Fibroblast of lung (primary cell): ENCODE measurements around the gene PALLD. TPM values are rescaled to one million over a fixed set of nuclear protein-coding genes. Genes with fewer than 3 reads are reported as not detected.

Experiments used
- DNase-seq, 2 donors: peaks; one replicate each; pipeline versions ENCODE4 v3.0.0 to v3.0.0-alpha.2; 2010; ENCODE audit warnings: low read depth in 2 of 2
- H2AFZ ChIP-seq: 2 replicates; pipeline ENCODE4 v1.5.1; 2012; ENCODE audit warnings: low read length, control low read depth, inconsistent platforms
- H3K27ac ChIP-seq: 2 replicates; pipeline ENCODE4 v1.5.1; 2011; ENCODE audit warnings: low read length, control low read depth; ENCODE audit not compliant: insufficient read depth
- H3K27me3 ChIP-seq: 2 replicates; pipeline ENCODE4 v1.5.1; 2011; ENCODE audit warnings: mild to moderate bottlenecking, low read length; ENCODE audit not compliant: control insufficient read depth, insufficient read depth
- H3K36me3 ChIP-seq: 2 replicates; pipeline ENCODE4 v1.5.1; 2011; ENCODE audit warnings: low read length; ENCODE audit not compliant: control insufficient read depth, insufficient read depth
- H3K4me1 ChIP-seq: 2 replicates; pipeline ENCODE4 v1.5.1; 2011; ENCODE audit warnings: low read length; ENCODE audit not compliant: control insufficient read depth, insufficient read depth; ENCODE audit errors: extremely low read depth
- H3K4me2 ChIP-seq: 2 replicates; pipeline ENCODE4 v1.5.1; 2011; ENCODE audit warnings: low read length, control low read depth; ENCODE audit not compliant: insufficient read depth; ENCODE audit errors: extremely low read depth
- H3K4me3 ChIP-seq, 4 experiments: fragments of 200-600 bp in 1 of 4; sonication (generic) in 1 of 4; replicated peaks in 1 of 4; 2 replicates each; pipeline ENCODE4 v1.5.1; 2011 to 2016; ENCODE audit warnings: low read length in 4 of 4, low read depth in 3 of 4, mild to moderate bottlenecking in 3 of 4, control low read depth in 2 of 4, inconsistent platforms in 1 of 4, mixed read lengths in 1 of 4; ENCODE audit not compliant: insufficient read depth in 1 of 4; ENCODE audit errors: control extremely low read depth in 1 of 4
- H3K79me2 ChIP-seq: 2 replicates; pipeline ENCODE4 v1.5.1; 2012; ENCODE audit warnings: mild to moderate bottlenecking, low read length, inconsistent platforms; ENCODE audit not compliant: control insufficient read depth, insufficient read depth
- H3K9ac ChIP-seq: 2 replicates; pipeline ENCODE4 v1.5.1; 2011; ENCODE audit warnings: mild to moderate bottlenecking, low read length, control low read depth; ENCODE audit not compliant: insufficient read depth
- H3K9me3 ChIP-seq: 2 replicates; pipeline ENCODE4 v1.5.1; 2012; ENCODE audit warnings: low read depth, low read length; ENCODE audit not compliant: control insufficient read depth, insufficient read depth
- H4K20me1 ChIP-seq: 2 replicates; pipeline ENCODE4 v1.5.1; 2011; ENCODE audit warnings: low read length; ENCODE audit not compliant: control insufficient read depth, insufficient read depth; ENCODE audit errors: extremely low read depth
- CTCF ChIP-seq, 2 donors: IDR thresholded peaks in 1 of 2; conservative IDR thresholded peaks in 1 of 2; 1 replicate in 1 of 2; 2 replicates in 1 of 2; pipeline ENCODE4 v1.5.1; 2011 to 2012; ENCODE audit warnings: low read length in 2 of 2, control low read depth in 1 of 2, inconsistent platforms in 1 of 2, low read depth in 1 of 2, mild to moderate bottlenecking in 1 of 2
- EZH2 ChIP-seq: IDR thresholded peaks from 2 replicates; pipeline ENCODE4 v1.5.1; 2012; ENCODE audit warnings: low read length, control low read depth, mild to moderate bottlenecking; ENCODE audit errors: missing control alignments
- polyA plus RNA-seq, 2 donors: library from polyadenylated mRNA; depleted of rRNA in 1 of 2; stranded (reverse) in 1 of 2; unstranded in 1 of 2; fragments of >200 nt; gene quantifications; 2 replicates each; pipeline ENCODE4 v1.2.1, GENCODE V29; 2011 to 2012; ENCODE audit warnings: missing spikeins in 1 of 2
- total RNA-seq: library from RNA; depleted of rRNA; stranded (reverse); fragments of >200 nt; gene quantifications from 2 replicates; pipeline ENCODE4 v1.2.1, GENCODE V29; 2014

The PALLD gene
- total and polyA plus RNA-seq, 2 donors (not counting 1 experiment from before 2014, with no cell fraction given) = 200 to 205 TPM

GRCh38 chr4:168685136-168685809, 188.4 kb downstream of the PALLD start:
- no peaks in the 10 kb centered on the region for H3K79me2 ChIP-seq
- H3K36me3 ChIP-seq = no peaks in the 10 kb centered on the region
- no peak overlapping the region for H3K9ac ChIP-seq
- no peak for DNase-seq
- H3K4me3 ChIP-seq = no peak overlapping the region
- H3K4me1 ChIP-seq = no peaks in the 10 kb centered on the region
- H2AFZ ChIP-seq = no peak overlapping the region
- no peak overlapping the region for H3K27ac ChIP-seq
- no peak overlapping the region for H3K4me2 ChIP-seq
- no peaks in the 10 kb centered on the region for H3K9me3 ChIP-seq
- H3K27me3 ChIP-seq = no peaks in the 10 kb centered on the region
- TF ChIP-seq EZH2 = no peak
- no peak for TF ChIP-seq CTCF (conservative IDR thresholded peaks at IDR 0.05 in 1 of 2, IDR thresholded peaks at IDR 0.05 in 1 of 2; ENCODE audit: low read depth in 1 of 2, low read length in 2 of 2)
- H4K20me1 ChIP-seq = no peaks in the 10 kb centered on the region

- Histone ChIP-seq H3K36me3 (no peaks in the 10 kb centered on the region), H3K9me3 (no peaks in the 10 kb centered on the region)
Observed at GRCh38 chr4:168688584-168688983, 191.7 kb downstream of the PALLD start.

GRCh38 chr4:168689791-168690190, 192.9 kb downstream of the PALLD start:
- DNase-seq = no peak
- Histone ChIP-seq H3K4me1 (no peaks in the 10 kb centered on the region), H3K9me3 (no peaks in the 10 kb centered on the region), H2AFZ (no peak overlapping the region), H3K4me3 (no peak overlapping the region), H3K79me2 (no peaks in the 10 kb centered on the region), H3K36me3 (no peaks in the 10 kb centered on the region), H4K20me1 (no peaks in the 10 kb centered on the region), H3K27me3 (no peaks in the 10 kb centered on the region), H3K4me2 (no peak overlapping the region), H3K27ac (no peak overlapping the region), H3K9ac (no peak overlapping the region)
- TF ChIP-seq CTCF (conservative IDR thresholded peaks at IDR 0.05 in 1 of 2, IDR thresholded peaks at IDR 0.05 in 1 of 2; ENCODE audit: low read depth in 1 of 2, low read length in 2 of 2) (no peak), EZH2 (no peak)

More at GRCh38 chr4:168688584-168688983, 191.7 kb downstream of the PALLD start:
- no peaks in the 10 kb centered on the region for H4K20me1 ChIP-seq
- H3K79me2 ChIP-seq = no peaks in the 10 kb centered on the region
- no peak overlapping the region for H3K27ac ChIP-seq
- peak in 1 of 2 donors; percentile 46 for DNase-seq
- no peak overlapping the region for H3K4me2 ChIP-seq
- TF ChIP-seq CTCF (conservative IDR thresholded peaks at IDR 0.05 in 1 of 2, IDR thresholded peaks at IDR 0.05 in 1 of 2; ENCODE audit: low read depth in 1 of 2, low read length in 2 of 2) (no peak), EZH2 (no peak)
- no peak overlapping the region for H2AFZ ChIP-seq
- no peak overlapping the region for H3K9ac ChIP-seq
- H3K4me3 ChIP-seq = no peak overlapping the region
- H3K27me3 ChIP-seq = no peaks in the 10 kb centered on the region
- no peaks in the 10 kb centered on the region for H3K4me1 ChIP-seq
